GM12891 (cell line): ENCODE measurements around the gene TNFSF4.

ENCODE experiments used
- POLR2A ChIP-seq: IDR thresholded peaks from 2 replicates; pipeline ENCODE4 v1.6.1; 2011; ENCODE audit warnings: low read depth, low read length, control low read depth
- POLR2AphosphoS5 ChIP-seq: IDR thresholded peaks from 2 replicates; pipeline ENCODE4 v1.6.1; 2011; ENCODE audit warnings: low read depth, low read length, control low read depth

DNA sequence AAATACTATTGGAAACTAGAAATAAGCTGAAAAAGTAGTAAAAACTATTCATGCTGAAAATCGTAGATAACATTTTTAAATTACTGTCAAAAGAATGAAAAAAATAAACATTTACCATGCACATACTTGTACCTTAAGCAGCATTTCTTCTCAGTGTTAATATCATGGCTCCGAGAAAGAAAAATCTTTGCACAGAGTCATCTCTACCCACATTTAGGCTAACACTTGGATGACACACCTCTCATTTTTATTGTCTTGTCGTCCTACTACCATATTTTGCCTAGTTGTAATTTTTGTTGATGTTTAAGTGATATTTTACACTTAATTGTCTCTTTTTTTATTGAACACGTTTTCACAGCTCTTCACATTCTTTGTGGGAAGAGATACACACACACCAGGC is 1.7 kb upstream of the TNFSF4 start:
- TF ChIP-seq POLR2AphosphoS5: no peak
- TF ChIP-seq POLR2A: no peak
